GM12872 (cell line): ENCODE results near the gene MAP3K5.

ENCODE experiments used
- TF ChIP-seq, protein P1 (sequence below): IDR thresholded peaks from 3 replicates; pipeline ENCODE4 v1.5.1; 2011; ENCODE audit warnings: low read depth, mild to moderate bottlenecking, low read length, moderate library complexity; ENCODE audit not compliant: insufficient read depth

MAP3K5 gene

DNA sequence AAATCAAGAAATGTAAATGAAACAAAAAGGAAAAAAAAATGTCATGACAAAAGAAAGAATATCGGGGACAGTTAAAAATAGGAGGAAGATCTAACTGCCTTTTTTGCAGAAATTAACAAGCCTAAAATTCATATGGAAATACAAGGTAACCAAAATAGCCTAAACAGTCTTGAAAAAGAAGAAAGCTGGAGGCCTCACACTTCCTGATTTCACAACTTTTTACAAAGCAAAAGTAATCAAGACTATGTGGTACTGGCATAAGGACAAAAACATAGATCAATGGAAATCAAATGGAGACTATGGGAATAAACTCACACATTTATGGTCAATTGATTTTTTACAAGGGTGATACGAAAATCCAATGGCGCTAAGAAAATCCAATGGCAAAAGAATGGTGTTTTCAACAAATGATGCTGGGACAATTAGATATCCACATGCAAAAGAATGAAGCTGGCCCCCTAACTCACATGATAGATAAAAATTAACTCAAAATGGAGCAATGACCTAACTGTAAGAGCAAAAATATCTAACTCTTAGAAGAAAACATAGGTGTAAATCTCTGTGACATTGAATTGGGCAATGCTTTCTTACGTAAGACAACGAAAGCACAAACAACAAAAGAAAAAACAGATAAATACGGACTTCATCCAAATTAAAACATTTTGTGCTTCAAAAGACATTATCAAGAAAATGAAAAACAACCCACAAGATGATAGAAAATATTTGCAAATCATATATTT is 24.5 kb downstream of the MAP3K5 start:
- TF ChIP-seq, protein P1, sequence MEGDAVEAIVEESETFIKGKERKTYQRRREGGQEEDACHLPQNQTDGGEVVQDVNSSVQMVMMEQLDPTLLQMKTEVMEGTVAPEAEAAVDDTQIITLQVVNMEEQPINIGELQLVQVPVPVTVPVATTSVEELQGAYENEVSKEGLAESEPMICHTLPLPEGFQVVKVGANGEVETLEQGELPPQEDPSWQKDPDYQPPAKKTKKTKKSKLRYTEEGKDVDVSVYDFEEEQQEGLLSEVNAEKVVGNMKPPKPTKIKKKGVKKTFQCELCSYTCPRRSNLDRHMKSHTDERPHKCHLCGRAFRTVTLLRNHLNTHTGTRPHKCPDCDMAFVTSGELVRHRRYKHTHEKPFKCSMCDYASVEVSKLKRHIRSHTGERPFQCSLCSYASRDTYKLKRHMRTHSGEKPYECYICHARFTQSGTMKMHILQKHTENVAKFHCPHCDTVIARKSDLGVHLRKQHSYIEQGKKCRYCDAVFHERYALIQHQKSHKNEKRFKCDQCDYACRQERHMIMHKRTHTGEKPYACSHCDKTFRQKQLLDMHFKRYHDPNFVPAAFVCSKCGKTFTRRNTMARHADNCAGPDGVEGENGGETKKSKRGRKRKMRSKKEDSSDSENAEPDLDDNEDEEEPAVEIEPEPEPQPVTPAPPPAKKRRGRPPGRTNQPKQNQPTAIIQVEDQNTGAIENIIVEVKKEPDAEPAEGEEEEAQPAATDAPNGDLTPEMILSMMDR: no peak

DNA sequence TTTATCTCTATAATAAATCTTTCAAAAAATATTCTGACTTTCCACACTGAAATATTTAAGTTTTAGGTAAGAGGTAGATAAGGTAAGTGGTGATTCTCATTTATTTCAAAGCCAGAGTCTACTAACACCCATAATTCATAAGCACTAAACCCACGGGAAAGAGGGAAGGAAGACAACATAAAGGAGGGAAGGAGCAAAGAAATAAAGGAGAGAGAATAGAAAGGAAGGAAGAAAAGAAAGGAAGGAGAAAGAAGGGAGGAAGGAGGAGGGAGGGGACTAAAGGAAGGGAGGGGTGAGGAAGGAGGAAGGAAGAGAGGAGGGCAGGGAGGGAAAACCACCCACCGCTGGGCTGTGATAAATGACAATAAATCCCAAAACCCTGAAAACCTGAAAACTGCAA is 25.2 kb downstream of the MAP3K5 start:
- TF ChIP-seq, protein P1: no peak

DNA sequence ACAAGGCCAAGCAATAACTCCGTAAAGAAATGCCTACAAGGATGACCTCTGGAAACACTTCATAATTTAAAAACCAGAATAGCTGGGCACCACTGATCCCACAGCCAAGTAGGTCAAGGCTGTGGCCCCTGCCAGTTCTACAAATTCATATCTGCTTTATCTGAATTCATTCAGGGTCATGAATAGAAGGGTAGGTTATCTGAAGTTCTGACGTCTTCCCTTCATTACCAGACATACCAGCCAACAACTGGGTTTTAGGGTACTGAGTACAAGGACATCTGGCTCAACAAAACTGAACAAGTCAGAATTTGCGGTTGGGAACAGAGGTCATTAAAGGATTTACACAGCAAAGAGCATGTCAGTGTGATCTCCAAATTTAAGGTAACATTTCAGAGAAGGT is 26.0 kb downstream of the MAP3K5 start:
- TF ChIP-seq, protein P1: no peak

DNA sequence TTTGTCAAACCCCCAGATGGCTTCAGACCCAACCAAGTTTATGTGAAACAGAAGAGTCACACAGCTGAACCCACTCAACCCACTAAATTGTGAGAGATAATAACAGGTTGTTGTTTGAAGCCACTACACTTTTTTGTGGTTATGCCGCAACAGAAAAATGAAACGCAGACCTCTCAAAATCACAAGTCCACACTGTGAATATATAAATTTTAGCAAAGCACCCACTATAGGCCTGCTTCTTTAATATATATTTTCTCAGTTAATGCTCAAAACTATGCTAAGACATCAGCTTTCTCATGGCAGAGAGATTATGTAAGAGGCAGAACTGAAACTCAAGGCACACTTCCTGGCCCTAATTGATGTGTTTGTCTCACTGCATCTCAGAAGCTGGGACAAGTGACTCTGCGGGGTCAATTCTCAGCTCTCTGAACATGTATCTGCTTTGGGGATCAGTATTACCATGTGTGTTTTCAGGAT is 27.7 kb downstream of the MAP3K5 start:
- TF ChIP-seq, protein P1: no peak

DNA sequence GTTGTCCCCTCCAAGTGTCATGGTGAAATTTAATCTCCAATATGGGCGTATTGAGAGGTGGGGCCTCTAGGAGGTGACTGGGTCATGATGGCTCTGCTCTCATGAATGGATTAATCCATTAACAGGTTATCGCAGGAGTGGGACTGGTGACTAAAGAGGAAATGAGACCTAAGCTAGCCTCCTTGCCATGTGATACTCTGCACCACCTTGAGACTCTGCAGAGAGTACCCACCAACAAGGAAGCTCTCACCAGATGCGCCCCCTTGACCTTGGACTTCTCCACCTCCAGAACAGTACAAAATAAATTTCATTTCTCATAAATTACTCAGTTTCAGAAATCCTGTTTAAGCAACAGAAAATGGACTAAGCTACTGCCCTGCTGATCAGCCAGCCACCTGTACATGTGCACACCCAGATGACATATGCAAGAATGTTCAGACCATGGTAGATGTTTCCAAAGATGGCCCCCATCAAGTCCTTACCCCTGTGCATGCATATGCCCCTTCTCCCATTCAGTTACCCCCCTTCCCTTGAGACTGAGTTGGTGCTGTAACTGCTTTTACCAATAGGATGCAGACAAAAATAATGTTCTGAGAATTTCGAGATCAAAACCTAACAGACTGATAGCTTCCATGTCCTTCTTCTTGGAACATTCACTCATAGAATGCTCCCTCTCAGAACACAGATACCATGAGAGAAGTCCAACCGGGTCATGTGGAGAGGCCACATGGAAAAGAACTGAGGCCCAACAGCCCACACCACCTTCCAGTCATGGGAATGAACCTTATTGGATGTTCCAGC is 28.4 kb downstream of the MAP3K5 start:
- TF ChIP-seq, protein P1: no peak

DNA sequence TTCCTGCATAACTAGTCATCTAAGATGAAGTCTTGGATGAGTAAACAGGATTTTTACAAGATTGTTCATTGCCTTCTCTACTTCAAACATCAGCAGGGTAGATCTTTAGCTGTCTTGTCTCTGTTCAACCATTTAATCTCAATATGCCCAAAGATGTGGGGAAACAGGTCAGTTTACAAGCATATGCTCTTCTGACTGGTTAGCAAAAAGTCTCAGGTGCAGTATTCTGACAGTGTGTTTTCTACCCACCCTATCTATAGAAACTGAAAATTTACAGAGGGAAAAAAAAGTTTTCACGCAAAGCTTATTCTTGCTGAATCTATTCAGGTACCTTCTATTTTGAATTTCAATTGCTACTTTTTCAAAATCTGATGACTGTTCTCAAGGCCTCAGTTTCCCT is 29.0 kb downstream of the MAP3K5 start:
- TF ChIP-seq, protein P1: no peak
